SU-DHL-6 (cell line): Measurements from ENCODE around the gene GRPEL1.

ENCODE experiments used
- H2AFZ ChIP-seq: fragments of 200-600 bp; sonication (generic); 2 replicates; pipeline ENCODE4 v1.6.1; 2014; ENCODE audit warnings: low read depth, mild to moderate bottlenecking, moderate library complexity, mixed read lengths, antibody characterized with exemption, low read length; ENCODE audit not compliant: severe bottlenecking
- H3F3A ChIP-seq: fragments of 200-600 bp; shearing (Covaris generic); 2 replicates; pipeline ENCODE4 v1.6.0; 2016; ENCODE audit warnings: antibody characterized with exemption, mild to moderate bottlenecking; ENCODE audit not compliant: insufficient read depth
- H3K27ac ChIP-seq: fragments of 200-600 bp; sonication (generic); 2 replicates; pipeline ENCODE4 v1.5.1; 2016; ENCODE audit warnings: low read depth, mild to moderate bottlenecking, low read length, moderate library complexity, mixed read lengths
- H3K27me3 ChIP-seq: fragments of 200-600 bp; sonication (generic), shearing (Covaris generic); 2 replicates; pipeline ENCODE4 v1.6.0; 2014; ENCODE audit warnings: mild to moderate bottlenecking, low read length
- H3K36me3 ChIP-seq: fragments of 200-600 bp; sonication (generic); 2 replicates; pipeline ENCODE4 v1.6.1; 2014; ENCODE audit warnings: mild to moderate bottlenecking, low read length, mixed read lengths
- H3K4me2 ChIP-seq: fragments of 300-600, 200-600 bp; shearing (Covaris generic), sonication (generic); 2 replicates; pipeline ENCODE4 v1.6.0; 2014; ENCODE audit warnings: low read length, low read depth, mild to moderate bottlenecking; ENCODE audit not compliant: poor library complexity, severe bottlenecking
- H3K4me3 ChIP-seq: fragments of 200-600 bp; sonication (generic); 2 replicates; pipeline ENCODE4 v1.5.1; 2014; ENCODE audit warnings: antibody characterized with exemption, low read length, mild to moderate bottlenecking, mixed read lengths; ENCODE audit not compliant: insufficient read depth, poor library complexity, severe bottlenecking
- H3K79me2 ChIP-seq: fragments of 200-600 bp; sonication (generic); 2 replicates; pipeline ENCODE4 v1.6.1; 2014; ENCODE audit warnings: mild to moderate bottlenecking, low read length, moderate library complexity; ENCODE audit not compliant: insufficient read depth
- H3K9ac ChIP-seq: fragments of 200-600 bp; sonication (generic); 2 replicates; pipeline ENCODE4 v1.7.0; 2014; ENCODE audit warnings: mild to moderate bottlenecking, low read length
- H3K9me2 ChIP-seq: fragments of 200-600 bp; sonication (generic); replicated peaks from 2 replicates; pipeline ENCODE4 v1.6.1; 2014; ENCODE audit warnings: low read length; ENCODE audit not compliant: insufficient read depth
- H3K9me3 ChIP-seq: fragments of 200-600 bp; sonication (generic); 2 replicates; pipeline ENCODE4 v1.6.1; 2014; ENCODE audit warnings: low read length, mixed read lengths; ENCODE audit not compliant: insufficient read depth
- H4K20me1 ChIP-seq: fragments of 200-600 bp; sonication (generic); 2 replicates; pipeline ENCODE4 v1.6.1; 2014; ENCODE audit warnings: low read depth, mild to moderate bottlenecking, antibody characterized with exemption, low read length, moderate library complexity, mixed read lengths
- EZH2phosphoT487 ChIP-seq: fragments of 200-600 bp; sonication (generic), shearing (Covaris generic); conservative IDR thresholded peaks from 2 replicates; pipeline ENCODE4 v1.6.1; 2018; ENCODE audit warnings: mild to moderate bottlenecking, antibody characterized with exemption, low read length, moderate library complexity, mixed read lengths
- TF ChIP-seq, protein P1 (sequence below): fragments of 200-600 bp; sonication (generic); IDR thresholded peaks from one replicate; pipeline ENCODE4 v1.5.1; 2017; ENCODE audit warnings: antibody characterized with exemption, mild to moderate bottlenecking, low read length, moderate library complexity; ENCODE audit not compliant: insufficient read depth, poor library complexity, severe bottlenecking

GRPEL1 gene

DNA sequence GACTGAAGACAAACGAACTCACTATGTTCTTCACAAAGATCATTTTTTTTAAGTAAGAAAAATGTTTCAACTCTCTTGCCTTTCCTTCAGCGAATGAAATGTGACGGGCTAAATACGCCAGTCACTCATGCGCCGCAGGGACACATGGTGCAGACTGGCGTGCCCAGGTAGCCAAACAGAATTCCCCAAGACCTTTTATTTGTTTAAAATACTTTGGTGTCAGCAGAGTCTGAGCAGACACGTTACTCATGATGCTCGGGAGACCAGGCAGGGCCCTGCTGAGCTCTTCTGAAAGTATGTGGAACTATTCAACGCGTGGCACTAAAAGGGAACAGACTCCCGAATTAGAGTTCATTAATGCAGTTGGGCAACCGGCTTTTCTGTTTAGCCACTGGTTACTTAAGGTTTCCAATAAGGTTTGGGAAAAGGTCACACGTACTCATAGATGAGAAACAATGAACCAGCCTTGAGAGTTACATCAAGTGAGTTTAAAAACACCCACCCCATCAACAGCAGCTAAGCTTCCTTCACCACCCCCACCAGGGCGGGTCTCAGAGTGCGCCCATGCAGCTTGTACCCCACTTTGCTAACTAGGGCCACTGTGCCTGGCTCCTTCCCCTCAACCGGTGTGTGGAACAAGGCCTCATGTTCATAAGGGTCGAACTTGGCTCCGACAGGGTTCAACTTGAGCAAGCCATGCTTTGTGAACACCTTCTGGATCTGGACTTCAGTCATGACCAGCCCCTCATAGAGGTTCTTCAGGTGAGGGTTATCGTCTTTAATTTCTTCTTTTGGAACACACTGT lies 7.3 kb downstream of the GRPEL1 start:
- no peak overlapping the region for H3K9ac ChIP-seq
- no peaks in the 10 kb centered on the region for H3K9me2 ChIP-seq
- no peaks in the 10 kb centered on the region; the same call in 1 of the 2 replicates for H4K20me1 ChIP-seq
- H2AFZ ChIP-seq, result no peak overlapping the region
- peaks cover 10% of the 10 kb centered on the region; the same call in 1 of the 2 replicates for H3F3A ChIP-seq
- no peak overlapping the region for H3K4me3 ChIP-seq
- no peaks in the 10 kb centered on the region for H3K27me3 ChIP-seq
- no peak overlapping the region for H3K4me2 ChIP-seq
- H3K27ac ChIP-seq, result no peak overlapping the region
- H3K9me3 ChIP-seq, result no peaks in the 10 kb centered on the region
- peaks cover 17% of the 10 kb centered on the region for H3K36me3 ChIP-seq
- TF ChIP-seq, protein P1, sequence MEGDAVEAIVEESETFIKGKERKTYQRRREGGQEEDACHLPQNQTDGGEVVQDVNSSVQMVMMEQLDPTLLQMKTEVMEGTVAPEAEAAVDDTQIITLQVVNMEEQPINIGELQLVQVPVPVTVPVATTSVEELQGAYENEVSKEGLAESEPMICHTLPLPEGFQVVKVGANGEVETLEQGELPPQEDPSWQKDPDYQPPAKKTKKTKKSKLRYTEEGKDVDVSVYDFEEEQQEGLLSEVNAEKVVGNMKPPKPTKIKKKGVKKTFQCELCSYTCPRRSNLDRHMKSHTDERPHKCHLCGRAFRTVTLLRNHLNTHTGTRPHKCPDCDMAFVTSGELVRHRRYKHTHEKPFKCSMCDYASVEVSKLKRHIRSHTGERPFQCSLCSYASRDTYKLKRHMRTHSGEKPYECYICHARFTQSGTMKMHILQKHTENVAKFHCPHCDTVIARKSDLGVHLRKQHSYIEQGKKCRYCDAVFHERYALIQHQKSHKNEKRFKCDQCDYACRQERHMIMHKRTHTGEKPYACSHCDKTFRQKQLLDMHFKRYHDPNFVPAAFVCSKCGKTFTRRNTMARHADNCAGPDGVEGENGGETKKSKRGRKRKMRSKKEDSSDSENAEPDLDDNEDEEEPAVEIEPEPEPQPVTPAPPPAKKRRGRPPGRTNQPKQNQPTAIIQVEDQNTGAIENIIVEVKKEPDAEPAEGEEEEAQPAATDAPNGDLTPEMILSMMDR, result no peak
- no peak for TF ChIP-seq EZH2phosphoT487
- peaks cover 20% of the 10 kb centered on the region for H3K79me2 ChIP-seq

DNA sequence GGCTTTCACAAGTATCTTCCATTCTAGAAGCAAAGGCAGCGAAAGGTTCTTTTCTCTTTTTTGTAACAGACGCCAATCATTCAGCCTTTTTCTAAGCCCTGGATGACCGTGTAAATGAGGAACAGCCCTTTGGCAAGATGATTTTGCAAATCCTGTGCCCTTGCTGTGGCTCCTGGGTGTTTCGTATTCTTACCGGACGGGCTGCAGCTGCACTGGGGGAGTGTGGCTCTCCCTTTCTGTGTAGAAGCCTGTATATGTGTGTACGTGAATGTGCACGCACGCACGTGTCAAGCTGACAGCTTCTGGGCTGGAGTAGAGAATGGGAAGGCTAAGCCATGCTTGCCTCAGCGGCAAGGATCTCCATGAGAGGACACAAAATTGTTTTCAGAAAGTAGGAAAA lies 8.2 kb downstream of the GRPEL1 start:
- no peak overlapping the region for H3K9ac ChIP-seq
- H3F3A ChIP-seq, result peaks cover 10% of the 10 kb centered on the region; the same call in 1 of the 2 replicates
- no peak overlapping the region for H3K27ac ChIP-seq
- no peaks in the 10 kb centered on the region; the same call in 1 of the 2 replicates for H4K20me1 ChIP-seq
- H3K4me2 ChIP-seq, result no peak overlapping the region
- H3K36me3 ChIP-seq, result peaks cover 13% of the 10 kb centered on the region
- TF ChIP-seq, protein P1, result no peak
- no peak for TF ChIP-seq EZH2phosphoT487
- peaks cover 11% of the 10 kb centered on the region for H3K79me2 ChIP-seq
- H3K9me2 ChIP-seq, result no peaks in the 10 kb centered on the region
- no peak overlapping the region for H2AFZ ChIP-seq
- H3K4me3 ChIP-seq, result no peak overlapping the region
- H3K27me3 ChIP-seq, result no peaks in the 10 kb centered on the region
- no peaks in the 10 kb centered on the region for H3K9me3 ChIP-seq

DNA sequence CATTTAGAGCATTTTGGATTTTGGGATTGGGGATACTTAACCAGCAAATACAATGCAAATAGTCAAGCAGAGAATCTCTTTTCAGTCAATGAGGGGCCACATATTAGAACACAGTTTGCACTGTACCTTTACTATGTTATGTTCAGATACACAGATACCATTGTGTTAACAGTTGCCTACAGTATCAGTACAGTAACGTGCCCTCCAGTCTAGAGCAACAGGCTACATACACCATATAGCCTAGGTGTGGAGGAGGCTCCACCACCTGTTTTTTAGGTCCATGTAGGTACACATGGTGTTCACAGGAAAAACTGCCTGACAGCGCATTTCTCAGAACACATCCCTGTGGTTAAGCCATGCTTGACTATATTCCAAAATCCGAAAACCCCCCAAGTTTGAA lies 9.1 kb downstream of the GRPEL1 start:
- H3K36me3 ChIP-seq, result peaks cover 13% of the 10 kb centered on the region
- H3K27ac ChIP-seq, result no peak overlapping the region
- no peak overlapping the region for H3K4me2 ChIP-seq
- peaks cover 10% of the 10 kb centered on the region; the same call in 1 of the 2 replicates for H3F3A ChIP-seq
- H3K9ac ChIP-seq, result no peak overlapping the region
- no peak overlapping the region for H2AFZ ChIP-seq
- 0 out of 2 replicates have a peak, but pooled peaks cover 3% of the 10 kb centered on the region for H3K79me2 ChIP-seq
- no peak overlapping the region for H3K4me3 ChIP-seq
- H3K27me3 ChIP-seq, result no peaks in the 10 kb centered on the region
- no peaks in the 10 kb centered on the region for H3K9me3 ChIP-seq
- H3K9me2 ChIP-seq, result no peaks in the 10 kb centered on the region
- TF ChIP-seq, protein P1, result no peak
- TF ChIP-seq EZH2phosphoT487, result no peak
- H4K20me1 ChIP-seq, result no peaks in the 10 kb centered on the region; the same call in 1 of the 2 replicates
